Measurements from ENCODE around the gene EHMT1.

The EHMT1 gene

DNA sequence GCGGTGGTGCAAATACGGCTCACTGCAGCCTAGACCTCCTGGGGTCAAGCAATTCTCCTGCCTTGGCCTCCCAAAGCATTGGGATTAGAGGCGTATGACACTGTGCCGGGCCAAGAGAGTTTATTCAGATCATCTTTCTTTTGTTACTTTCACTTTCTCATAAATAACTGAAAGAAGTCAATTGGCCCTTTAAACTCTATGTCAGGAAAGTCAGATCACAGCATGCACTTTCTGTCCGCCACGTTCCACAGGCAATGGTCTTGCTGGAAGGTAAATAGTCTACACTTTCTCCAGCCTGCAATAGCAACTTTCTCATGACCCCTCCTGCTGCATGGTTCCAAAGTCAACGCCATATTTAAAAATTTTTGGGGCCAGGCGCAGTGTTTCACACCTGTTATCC lies 19.9 kb upstream of the EHMT1 start:
- H3K4me3 ChIP-seq (replicated peaks; ENCODE audit: insufficient read depth, low read length): no peak overlapping the region
- TF ChIP-seq, protein P1, sequence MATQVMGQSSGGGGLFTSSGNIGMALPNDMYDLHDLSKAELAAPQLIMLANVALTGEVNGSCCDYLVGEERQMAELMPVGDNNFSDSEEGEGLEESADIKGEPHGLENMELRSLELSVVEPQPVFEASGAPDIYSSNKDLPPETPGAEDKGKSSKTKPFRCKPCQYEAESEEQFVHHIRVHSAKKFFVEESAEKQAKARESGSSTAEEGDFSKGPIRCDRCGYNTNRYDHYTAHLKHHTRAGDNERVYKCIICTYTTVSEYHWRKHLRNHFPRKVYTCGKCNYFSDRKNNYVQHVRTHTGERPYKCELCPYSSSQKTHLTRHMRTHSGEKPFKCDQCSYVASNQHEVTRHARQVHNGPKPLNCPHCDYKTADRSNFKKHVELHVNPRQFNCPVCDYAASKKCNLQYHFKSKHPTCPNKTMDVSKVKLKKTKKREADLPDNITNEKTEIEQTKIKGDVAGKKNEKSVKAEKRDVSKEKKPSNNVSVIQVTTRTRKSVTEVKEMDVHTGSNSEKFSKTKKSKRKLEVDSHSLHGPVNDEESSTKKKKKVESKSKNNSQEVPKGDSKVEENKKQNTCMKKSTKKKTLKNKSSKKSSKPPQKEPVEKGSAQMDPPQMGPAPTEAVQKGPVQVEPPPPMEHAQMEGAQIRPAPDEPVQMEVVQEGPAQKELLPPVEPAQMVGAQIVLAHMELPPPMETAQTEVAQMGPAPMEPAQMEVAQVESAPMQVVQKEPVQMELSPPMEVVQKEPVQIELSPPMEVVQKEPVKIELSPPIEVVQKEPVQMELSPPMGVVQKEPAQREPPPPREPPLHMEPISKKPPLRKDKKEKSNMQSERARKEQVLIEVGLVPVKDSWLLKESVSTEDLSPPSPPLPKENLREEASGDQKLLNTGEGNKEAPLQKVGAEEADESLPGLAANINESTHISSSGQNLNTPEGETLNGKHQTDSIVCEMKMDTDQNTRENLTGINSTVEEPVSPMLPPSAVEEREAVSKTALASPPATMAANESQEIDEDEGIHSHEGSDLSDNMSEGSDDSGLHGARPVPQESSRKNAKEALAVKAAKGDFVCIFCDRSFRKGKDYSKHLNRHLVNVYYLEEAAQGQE (IDR thresholded peaks at IDR 0.05; ENCODE audit: insufficient replicate concordance, low read depth): no peak
- TF ChIP-seq SPI1 (IDR thresholded peaks at IDR 0.05; ENCODE audit: borderline replicate concordance, low read depth): no peak
- TF ChIP-seq, protein P2, sequence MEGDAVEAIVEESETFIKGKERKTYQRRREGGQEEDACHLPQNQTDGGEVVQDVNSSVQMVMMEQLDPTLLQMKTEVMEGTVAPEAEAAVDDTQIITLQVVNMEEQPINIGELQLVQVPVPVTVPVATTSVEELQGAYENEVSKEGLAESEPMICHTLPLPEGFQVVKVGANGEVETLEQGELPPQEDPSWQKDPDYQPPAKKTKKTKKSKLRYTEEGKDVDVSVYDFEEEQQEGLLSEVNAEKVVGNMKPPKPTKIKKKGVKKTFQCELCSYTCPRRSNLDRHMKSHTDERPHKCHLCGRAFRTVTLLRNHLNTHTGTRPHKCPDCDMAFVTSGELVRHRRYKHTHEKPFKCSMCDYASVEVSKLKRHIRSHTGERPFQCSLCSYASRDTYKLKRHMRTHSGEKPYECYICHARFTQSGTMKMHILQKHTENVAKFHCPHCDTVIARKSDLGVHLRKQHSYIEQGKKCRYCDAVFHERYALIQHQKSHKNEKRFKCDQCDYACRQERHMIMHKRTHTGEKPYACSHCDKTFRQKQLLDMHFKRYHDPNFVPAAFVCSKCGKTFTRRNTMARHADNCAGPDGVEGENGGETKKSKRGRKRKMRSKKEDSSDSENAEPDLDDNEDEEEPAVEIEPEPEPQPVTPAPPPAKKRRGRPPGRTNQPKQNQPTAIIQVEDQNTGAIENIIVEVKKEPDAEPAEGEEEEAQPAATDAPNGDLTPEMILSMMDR (IDR thresholded peaks at IDR 0.05; ENCODE audit: insufficient read depth, low read length): no peak
- no peak for TF ChIP-seq POLR2AphosphoS5 (IDR thresholded peaks at IDR 0.05; ENCODE audit: low read depth)
- no peak for TF ChIP-seq GABPA (IDR thresholded peaks at IDR 0.05; ENCODE audit: low read depth)

DNA sequence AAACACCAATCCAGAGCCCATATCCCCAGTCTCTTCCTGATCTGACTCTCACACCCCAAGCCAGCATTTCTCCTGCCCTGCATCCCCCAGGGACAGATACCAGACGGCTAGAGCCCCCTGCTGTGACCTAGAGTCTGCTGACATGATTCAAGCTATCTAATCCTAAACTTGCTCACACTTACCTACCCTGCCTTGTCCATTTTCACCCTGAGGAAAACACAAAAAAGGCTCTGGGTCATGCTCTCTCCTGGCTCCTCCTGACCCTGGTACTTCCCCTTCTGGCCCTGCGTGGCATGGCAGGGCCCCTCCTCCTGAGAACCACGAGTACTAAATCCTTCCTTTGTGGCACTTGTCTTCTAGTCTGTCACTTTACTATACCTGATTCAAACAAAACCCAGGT lies 16.1 kb upstream of the EHMT1 start:
- peak in 1 of 2 experiments; percentile 74 for DNase-seq (ENCODE audit: low read depth in 1 of 2, low spot score in 1 of 2)
- no peaks in the 10 kb centered on the region for H3K27me3 ChIP-seq (ENCODE audit: insufficient read depth, poor library complexity, severe bottlenecking)
- no peak overlapping the region for H3K4me3 ChIP-seq (replicated peaks; ENCODE audit: insufficient read depth, low read length)
- TF ChIP-seq SPI1 (IDR thresholded peaks at IDR 0.05; ENCODE audit: borderline replicate concordance, low read depth): peak; percentile 38; the same call in 1 of the 2 replicates
- TF ChIP-seq POLR2AphosphoS5 (IDR thresholded peaks at IDR 0.05; ENCODE audit: low read depth): 0 out of 2 replicates have a peak, but pooled peaks have one; percentile 22
- TF ChIP-seq, protein P1 (IDR thresholded peaks at IDR 0.05; ENCODE audit: insufficient replicate concordance, low read depth): no peak
- TF ChIP-seq, protein P2 (IDR thresholded peaks at IDR 0.05; ENCODE audit: insufficient read depth, low read length): no peak
- no peak for TF ChIP-seq GABPA (IDR thresholded peaks at IDR 0.05; ENCODE audit: low read depth)
- H3K27ac ChIP-seq (replicated peaks): peak overlapping the region; percentile 69

More for the DNA sequence above, 19.9 kb upstream of the EHMT1 start:
- no peak overlapping the region for H3K27ac ChIP-seq (replicated peaks)
- H3K27me3 ChIP-seq (ENCODE audit: insufficient read depth, poor library complexity, severe bottlenecking): no peaks in the 10 kb centered on the region
- no peak for DNase-seq (ENCODE audit: low read depth in 1 of 2, low spot score in 1 of 2)

DNA sequence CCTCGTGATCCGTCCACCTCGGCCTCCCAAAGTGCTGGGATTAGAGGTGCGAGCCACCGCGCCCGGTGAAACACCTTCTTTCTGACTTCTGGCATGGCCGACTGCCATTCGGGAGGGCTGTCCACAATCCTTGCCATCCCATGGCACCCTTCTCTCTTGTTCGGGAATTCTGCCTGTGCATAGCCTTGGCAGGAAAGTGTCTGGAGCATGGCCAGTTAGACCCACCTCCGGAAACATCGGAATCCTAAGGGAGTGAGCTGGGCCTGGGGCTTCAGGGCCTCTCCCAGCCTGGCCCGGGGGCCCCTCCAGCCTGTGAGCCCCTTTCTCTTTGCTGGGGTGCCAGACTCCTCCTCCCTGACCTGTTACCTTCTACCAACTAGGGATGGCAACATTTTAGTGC lies 14.9 kb upstream of the EHMT1 start:
- no peak overlapping the region for H3K4me3 ChIP-seq (replicated peaks; ENCODE audit: insufficient read depth, low read length)
- TF ChIP-seq, protein P2 (IDR thresholded peaks at IDR 0.05; ENCODE audit: insufficient read depth, low read length): no peak
- TF ChIP-seq, protein P1 (IDR thresholded peaks at IDR 0.05; ENCODE audit: insufficient replicate concordance, low read depth): no peak
- TF ChIP-seq GABPA (IDR thresholded peaks at IDR 0.05; ENCODE audit: low read depth): no peak
- no peak for TF ChIP-seq SPI1 (IDR thresholded peaks at IDR 0.05; ENCODE audit: borderline replicate concordance, low read depth)
- no peak for TF ChIP-seq POLR2AphosphoS5 (IDR thresholded peaks at IDR 0.05; ENCODE audit: low read depth)

More for the DNA sequence above, 14.9 kb upstream of the EHMT1 start:
- Histone ChIP-seq H3K27me3 (ENCODE audit: insufficient read depth, poor library complexity, severe bottlenecking) (no peaks in the 10 kb centered on the region), H3K27ac (replicated peaks) (no peak overlapping the region)
- no peak for DNase-seq (ENCODE audit: low read depth in 1 of 2, low spot score in 1 of 2)
